Measurements from ENCODE around the gene CBLB.

- TF ChIP-seq ZNF629 (tag by site-specific recombination; IDR thresholded peaks at IDR 0.05) (no peak), REST (tag by site-specific recombination; IDR thresholded peaks at IDR 0.05) (no peak), SETDB1 (IDR thresholded peaks at IDR 0.05; ENCODE audit: insufficient read length, low read length) (no peak), CTCF (tag by site-specific recombination; IDR thresholded peaks at IDR 0.05) (no peak), YY1 (tag by site-specific recombination; IDR thresholded peaks at IDR 0.05) (no peak), PRDM1 (tag by site-specific recombination; IDR thresholded peaks at IDR 0.05) (no peak), ZNF677 (tag by site-specific recombination; IDR thresholded peaks at IDR 0.05) (no peak)
Measured at GRCh38 chr3:105842449-105842848, 26.4 kb downstream of the CBLB start.

All from HEK293 (cell line).